HL-60 (cell line): ENCODE measurements around the gene WDR38.

Experiments
- DNase-seq, 2 experiments: peaks; one replicate each; pipeline ENCODE4 v3.0.0-alpha.2; 2010 to 2020; ENCODE audit warnings: low read depth in 1 of 2, low spot score in 1 of 2
- H3K27ac ChIP-seq: fragments of 250-450 bp; sonication (Bioruptor Pico); replicated peaks from 2 replicates; pipeline ENCODE4 v1.5.1; 2020; ENCODE audit warnings: mild to moderate bottlenecking, moderate library complexity
- H3K27me3 ChIP-seq: fragments of 250-450 bp; sonication (Bioruptor Pico); 2 replicates; pipeline ENCODE4 v1.5.1; 2021; ENCODE audit warnings: mild to moderate bottlenecking, moderate library complexity; ENCODE audit not compliant: insufficient read depth, poor library complexity, severe bottlenecking
- H3K4me3 ChIP-seq: replicated peaks from 2 replicates; pipeline ENCODE4 v1.5.1; 2011; ENCODE audit warnings: mild to moderate bottlenecking, control low read depth, low read length; ENCODE audit not compliant: insufficient read depth
- GABPA ChIP-seq: IDR thresholded peaks from 2 replicates; pipeline ENCODE4 v1.6.1; 2012; ENCODE audit warnings: low read depth
- POLR2AphosphoS5 ChIP-seq: IDR thresholded peaks from 2 replicates; pipeline ENCODE4 v1.6.1; 2012; ENCODE audit warnings: low read depth
- SPI1 ChIP-seq: IDR thresholded peaks from 2 replicates; pipeline ENCODE4 v1.6.1; 2012; ENCODE audit warnings: low read depth, mild to moderate bottlenecking, borderline replicate concordance
- TF ChIP-seq, protein P1 (sequence below): IDR thresholded peaks from one replicate; pipeline ENCODE4 v1.5.1; 2011; ENCODE audit warnings: low read length, control low read depth, inconsistent platforms; ENCODE audit not compliant: insufficient read depth
- TF ChIP-seq, protein P2 (sequence below): IDR thresholded peaks from 2 replicates; pipeline ENCODE4 v1.6.1; 2012; ENCODE audit warnings: low read depth; ENCODE audit not compliant: insufficient replicate concordance

WDR38 gene

GRCh38 chr9:124812441-124812876, 40.8 kb upstream of the WDR38 start:
- no peak for DNase-seq
- H3K27ac ChIP-seq: no peak overlapping the region
- TF ChIP-seq POLR2AphosphoS5 (no peak), SPI1 (no peak), GABPA (no peak)
- TF ChIP-seq, protein P1, sequence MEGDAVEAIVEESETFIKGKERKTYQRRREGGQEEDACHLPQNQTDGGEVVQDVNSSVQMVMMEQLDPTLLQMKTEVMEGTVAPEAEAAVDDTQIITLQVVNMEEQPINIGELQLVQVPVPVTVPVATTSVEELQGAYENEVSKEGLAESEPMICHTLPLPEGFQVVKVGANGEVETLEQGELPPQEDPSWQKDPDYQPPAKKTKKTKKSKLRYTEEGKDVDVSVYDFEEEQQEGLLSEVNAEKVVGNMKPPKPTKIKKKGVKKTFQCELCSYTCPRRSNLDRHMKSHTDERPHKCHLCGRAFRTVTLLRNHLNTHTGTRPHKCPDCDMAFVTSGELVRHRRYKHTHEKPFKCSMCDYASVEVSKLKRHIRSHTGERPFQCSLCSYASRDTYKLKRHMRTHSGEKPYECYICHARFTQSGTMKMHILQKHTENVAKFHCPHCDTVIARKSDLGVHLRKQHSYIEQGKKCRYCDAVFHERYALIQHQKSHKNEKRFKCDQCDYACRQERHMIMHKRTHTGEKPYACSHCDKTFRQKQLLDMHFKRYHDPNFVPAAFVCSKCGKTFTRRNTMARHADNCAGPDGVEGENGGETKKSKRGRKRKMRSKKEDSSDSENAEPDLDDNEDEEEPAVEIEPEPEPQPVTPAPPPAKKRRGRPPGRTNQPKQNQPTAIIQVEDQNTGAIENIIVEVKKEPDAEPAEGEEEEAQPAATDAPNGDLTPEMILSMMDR: no peak
- TF ChIP-seq, protein P2, sequence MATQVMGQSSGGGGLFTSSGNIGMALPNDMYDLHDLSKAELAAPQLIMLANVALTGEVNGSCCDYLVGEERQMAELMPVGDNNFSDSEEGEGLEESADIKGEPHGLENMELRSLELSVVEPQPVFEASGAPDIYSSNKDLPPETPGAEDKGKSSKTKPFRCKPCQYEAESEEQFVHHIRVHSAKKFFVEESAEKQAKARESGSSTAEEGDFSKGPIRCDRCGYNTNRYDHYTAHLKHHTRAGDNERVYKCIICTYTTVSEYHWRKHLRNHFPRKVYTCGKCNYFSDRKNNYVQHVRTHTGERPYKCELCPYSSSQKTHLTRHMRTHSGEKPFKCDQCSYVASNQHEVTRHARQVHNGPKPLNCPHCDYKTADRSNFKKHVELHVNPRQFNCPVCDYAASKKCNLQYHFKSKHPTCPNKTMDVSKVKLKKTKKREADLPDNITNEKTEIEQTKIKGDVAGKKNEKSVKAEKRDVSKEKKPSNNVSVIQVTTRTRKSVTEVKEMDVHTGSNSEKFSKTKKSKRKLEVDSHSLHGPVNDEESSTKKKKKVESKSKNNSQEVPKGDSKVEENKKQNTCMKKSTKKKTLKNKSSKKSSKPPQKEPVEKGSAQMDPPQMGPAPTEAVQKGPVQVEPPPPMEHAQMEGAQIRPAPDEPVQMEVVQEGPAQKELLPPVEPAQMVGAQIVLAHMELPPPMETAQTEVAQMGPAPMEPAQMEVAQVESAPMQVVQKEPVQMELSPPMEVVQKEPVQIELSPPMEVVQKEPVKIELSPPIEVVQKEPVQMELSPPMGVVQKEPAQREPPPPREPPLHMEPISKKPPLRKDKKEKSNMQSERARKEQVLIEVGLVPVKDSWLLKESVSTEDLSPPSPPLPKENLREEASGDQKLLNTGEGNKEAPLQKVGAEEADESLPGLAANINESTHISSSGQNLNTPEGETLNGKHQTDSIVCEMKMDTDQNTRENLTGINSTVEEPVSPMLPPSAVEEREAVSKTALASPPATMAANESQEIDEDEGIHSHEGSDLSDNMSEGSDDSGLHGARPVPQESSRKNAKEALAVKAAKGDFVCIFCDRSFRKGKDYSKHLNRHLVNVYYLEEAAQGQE: no peak
- no peaks in the 10 kb centered on the region for H3K27me3 ChIP-seq
- no peak overlapping the region for H3K4me3 ChIP-seq

DNA sequence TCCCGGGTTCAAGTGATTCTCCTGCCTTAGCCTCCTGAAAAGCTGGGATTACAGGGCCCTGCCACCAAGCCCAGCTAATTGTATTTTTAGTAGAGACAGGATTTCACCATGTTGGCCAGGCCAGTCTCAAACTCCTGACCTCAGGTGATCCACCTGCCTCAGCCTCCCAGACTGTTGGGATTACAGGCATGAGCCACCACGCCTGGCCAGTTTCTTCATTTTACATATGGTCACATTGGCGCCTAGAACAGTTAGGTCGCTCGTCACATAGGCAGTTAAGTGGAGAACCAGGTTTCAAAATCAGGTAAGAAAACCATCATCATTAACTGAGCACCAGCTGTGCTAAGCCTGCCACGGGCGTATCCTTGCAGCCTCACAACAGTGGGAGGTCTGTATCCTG, 40.2 kb upstream of the WDR38 start:
- Histone ChIP-seq H3K27ac (no peak overlapping the region), H3K27me3 (no peaks in the 10 kb centered on the region), H3K4me3 (no peak overlapping the region)
- no peak for TF ChIP-seq GABPA
- no peak for DNase-seq

DNA sequence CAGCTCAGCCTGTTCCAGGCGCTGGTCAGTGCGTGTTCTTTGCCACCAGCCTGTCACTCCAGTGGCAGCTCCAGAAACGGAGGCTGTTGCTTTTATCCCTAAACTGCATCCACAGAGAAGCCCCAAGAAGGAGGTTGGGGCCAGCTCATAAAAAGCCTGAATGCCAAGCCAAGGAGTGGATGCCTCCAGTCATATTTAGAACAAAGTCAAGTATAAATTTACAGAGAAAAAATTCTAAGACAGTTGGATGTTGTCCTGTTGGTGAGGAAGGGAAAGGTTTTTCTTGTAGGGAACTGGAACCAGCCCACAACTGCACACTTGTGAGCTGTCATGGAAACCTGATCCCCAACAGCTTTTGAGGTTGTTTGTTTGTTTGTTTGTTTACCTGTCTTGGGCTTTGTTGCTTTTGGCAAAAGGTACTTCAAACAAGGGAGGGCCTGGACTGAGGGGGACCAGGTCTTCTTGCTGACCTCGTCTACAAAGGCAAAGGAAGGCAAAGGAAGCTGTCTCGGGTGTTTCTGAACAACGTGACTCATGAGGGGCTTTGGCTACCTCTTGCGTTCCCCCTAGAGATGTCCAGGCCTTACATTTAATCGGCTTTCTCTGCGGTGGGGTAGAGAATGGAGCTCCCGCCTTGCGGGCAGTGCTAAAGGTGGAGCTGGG, 39.6 kb upstream of the WDR38 start:
- no peak overlapping the region for H3K27ac ChIP-seq
- H3K4me3 ChIP-seq: no peak overlapping the region
- no peak for DNase-seq
- TF ChIP-seq SPI1 (no peak), GABPA (no peak)
- H3K27me3 ChIP-seq: no peaks in the 10 kb centered on the region

GRCh38 chr9:124814164-124814535, 39.1 kb upstream of the WDR38 start:
- H3K4me3 ChIP-seq: no peak overlapping the region
- TF ChIP-seq, protein P2: no peak
- TF ChIP-seq SPI1 (no peak), GABPA (no peak), POLR2AphosphoS5 (no peak)
- TF ChIP-seq, protein P1: no peak
- DNase-seq: no peak
- no peak overlapping the region for H3K27ac ChIP-seq
- no peaks in the 10 kb centered on the region for H3K27me3 ChIP-seq

DNA sequence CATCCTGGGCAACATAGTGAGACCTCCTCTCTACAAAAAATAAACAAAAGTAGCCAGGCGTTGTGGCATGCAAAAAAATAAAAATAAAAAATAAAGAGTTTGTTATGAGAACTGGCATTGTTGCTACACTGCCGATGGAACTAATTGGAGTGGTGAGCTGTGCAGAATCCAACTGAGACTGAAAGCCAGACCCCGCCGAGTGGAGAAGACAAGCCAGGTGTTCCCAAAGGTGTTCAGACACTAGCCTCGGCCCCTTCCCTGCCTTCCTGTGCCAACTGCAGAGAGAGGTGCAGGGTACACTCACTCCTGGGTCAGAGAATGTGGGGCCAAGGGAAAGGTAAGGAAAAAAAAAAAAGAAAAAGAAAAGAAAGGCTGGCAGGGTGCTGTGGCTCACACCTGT, 37.7 kb upstream of the WDR38 start:
- H3K4me3 ChIP-seq: no peak overlapping the region
- H3K27ac ChIP-seq: no peak overlapping the region
- no peaks in the 10 kb centered on the region for H3K27me3 ChIP-seq
- TF ChIP-seq POLR2AphosphoS5 (no peak), GABPA (no peak), SPI1 (no peak)
- TF ChIP-seq, protein P1: no peak
- TF ChIP-seq, protein P2: no peak
- no peak for DNase-seq
